ENCODE data around the gene NLK.

DNA sequence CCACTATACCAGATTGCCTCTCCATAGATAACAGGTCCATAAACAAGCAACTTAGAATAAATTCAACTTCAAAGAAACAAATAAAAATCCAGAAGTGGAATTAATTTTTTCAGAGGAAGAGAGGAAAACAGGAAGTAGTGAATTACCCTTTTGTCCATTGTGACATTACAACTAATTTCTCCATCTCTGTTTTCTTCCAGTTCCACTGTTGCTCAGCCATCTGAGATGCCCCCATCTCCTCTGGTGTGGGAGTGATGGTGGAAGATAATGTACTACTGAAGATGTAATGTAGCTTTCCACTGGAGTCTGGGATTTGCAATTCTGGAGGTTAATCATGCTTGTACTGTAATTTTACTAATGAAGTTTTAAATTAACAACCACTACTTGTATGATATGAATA lies 151.9 kb downstream of the NLK start:
- TF ChIP-seq ZC3H10 (CRISPR knock-in tag; IDR thresholded peaks at IDR 0.05) (no peak), ZNF8 (CRISPR knock-in tag; IDR thresholded peaks at IDR 0.05) (no peak), PPARA (CRISPR knock-in tag; IDR thresholded peaks at IDR 0.05; ENCODE audit: borderline replicate concordance) (no peak), ARNTL (CRISPR knock-in tag; IDR thresholded peaks at IDR 0.05; ENCODE audit: borderline replicate concordance, low read depth) (no peak), ESRRG (CRISPR knock-in tag; IDR thresholded peaks at IDR 0.05) (no peak), OSR1 (CRISPR knock-in tag; IDR thresholded peaks at IDR 0.05) (no peak)

All from SK-N-SH treated with all-trans-retinoic acid at 6 μM for 48 hours (cell line).